Gastrocnemius medialis (tissue), 4 donors: ENCODE measurements around the gene ALG14.

ENCODE experiments used
- CTCF ChIP-seq, 5 experiments: fragments of 450-650 bp in 3 of 5; fragments of 200-600 bp in 2 of 5; sonication (generic) in 2 of 5; IDR thresholded peaks in 4 of 5; conservative IDR thresholded peaks in 1 of 5; 1 replicate in 4 of 5; 2 replicates in 1 of 5; pipeline ENCODE4 v1.5.1; 2016 to 2019; ENCODE audit warnings: antibody characterized with exemption in 5 of 5, mild to moderate bottlenecking in 3 of 5, moderate library complexity in 3 of 5
- POLR2A ChIP-seq, 2 donors: fragments of 450-650 bp; IDR thresholded peaks; one replicate each; pipeline ENCODE4 v1.6.1; 2017; ENCODE audit warnings: antibody characterized with exemption in 2 of 2, mild to moderate bottlenecking in 2 of 2, moderate library complexity in 2 of 2

GRCh38 chr1:95086949-95087533 is 14.3 kb upstream of the ALG14 start:
- TF ChIP-seq CTCF (IDR thresholded peaks at IDR 0.05 in 4 of 5, conservative IDR thresholded peaks at IDR 0.05 in 1 of 5) (no peak), POLR2A (IDR thresholded peaks at IDR 0.05) (no peak)
